Measurements from ENCODE around the gene KLHDC1.

Gene KLHDC1

GRCh38 chr14:49768301-49769121, 75.6 kb downstream of the KLHDC1 start:
- Histone ChIP-seq H2AFZ (ENCODE audit: low read length) (peak overlapping the region; percentile 97), H3K27me3 (ENCODE audit: insufficient read depth, low read length, poor library complexity, severe bottlenecking) (peaks cover 6% of the 10 kb centered on the region), H3K9me2 (replicated peaks; ENCODE audit: low read depth, low read length) (no peaks in the 10 kb centered on the region), H3K79me2 (ENCODE audit: insufficient read depth, low read length) (peaks cover 33% of the 10 kb centered on the region), H4K20me1 (ENCODE audit: insufficient read depth, low read length, poor library complexity, severe bottlenecking) (peaks cover 18% of the 10 kb centered on the region), H3K36me3 (ENCODE audit: insufficient read depth, low read length) (no peaks in the 10 kb centered on the region), H3F3A (ENCODE audit: low read depth) (peaks cover 6% of the 10 kb centered on the region; the same call in 1 of the 2 replicates), H3K4me3 (ENCODE audit: low read length, poor library complexity, severe bottlenecking) (peak overlapping the region; percentile 100), H3K4me2 (ENCODE audit: low read depth, low read length, poor library complexity, severe bottlenecking) (peak overlapping the region; percentile 78), H3K9ac (ENCODE audit: low read depth, low read length, poor library complexity, severe bottlenecking) (peak overlapping the region; percentile 100), H3K9me3 (ENCODE audit: insufficient read depth, low read depth, low read length) (no peaks in the 10 kb centered on the region), H3K4me1 (ENCODE audit: insufficient read depth, low read length, poor library complexity, severe bottlenecking) (peaks cover 16% of the 10 kb centered on the region)
- TF ChIP-seq CTCF (conservative IDR thresholded peaks at IDR 0.05; ENCODE audit: low read length) (no peak), EZH2phosphoT487 (IDR thresholded peaks at IDR 0.05; ENCODE audit: borderline replicate concordance) (no peak)

GRCh38 chr14:49769171-49769570, 76.3 kb downstream of the KLHDC1 start:
- peaks cover 3% of the 10 kb centered on the region; the same call in 1 of the 2 replicates for H3K36me3 ChIP-seq (ENCODE audit: insufficient read depth, low read length)
- H3K27me3 ChIP-seq (ENCODE audit: insufficient read depth, low read length, poor library complexity, severe bottlenecking) = peaks cover 6% of the 10 kb centered on the region
- H3F3A ChIP-seq (ENCODE audit: low read depth) = peaks cover 6% of the 10 kb centered on the region; the same call in 1 of the 2 replicates
- peaks cover 16% of the 10 kb centered on the region for H3K4me1 ChIP-seq (ENCODE audit: insufficient read depth, low read length, poor library complexity, severe bottlenecking)
- peaks cover 18% of the 10 kb centered on the region for H4K20me1 ChIP-seq (ENCODE audit: insufficient read depth, low read length, poor library complexity, severe bottlenecking)
- TF ChIP-seq CTCF (conservative IDR thresholded peaks at IDR 0.05; ENCODE audit: low read length) (no peak), EZH2phosphoT487 (IDR thresholded peaks at IDR 0.05; ENCODE audit: borderline replicate concordance) (no peak)
- H3K9ac ChIP-seq (ENCODE audit: low read depth, low read length, poor library complexity, severe bottlenecking) = peak overlapping the region; percentile 100
- H3K9me3 ChIP-seq (ENCODE audit: insufficient read depth, low read depth, low read length) = no peaks in the 10 kb centered on the region
- H3K4me3 ChIP-seq (ENCODE audit: low read length, poor library complexity, severe bottlenecking) = peak overlapping the region; percentile 100
- H3K79me2 ChIP-seq (ENCODE audit: insufficient read depth, low read length) = peaks cover 33% of the 10 kb centered on the region
- H2AFZ ChIP-seq (ENCODE audit: low read length) = no peak overlapping the region
- no peaks in the 10 kb centered on the region for H3K9me2 ChIP-seq (replicated peaks; ENCODE audit: low read depth, low read length)
- peak overlapping the region; percentile 78 for H3K4me2 ChIP-seq (ENCODE audit: low read depth, low read length, poor library complexity, severe bottlenecking)

GRCh38 chr14:49769581-49770211, 76.8 kb downstream of the KLHDC1 start:
- Histone ChIP-seq H3K9me2 (replicated peaks; ENCODE audit: low read depth, low read length) (no peaks in the 10 kb centered on the region), H3K36me3 (ENCODE audit: insufficient read depth, low read length) (peaks cover 3% of the 10 kb centered on the region; the same call in 1 of the 2 replicates), H3K9me3 (ENCODE audit: insufficient read depth, low read depth, low read length) (no peaks in the 10 kb centered on the region), H3K4me3 (ENCODE audit: low read length, poor library complexity, severe bottlenecking) (peak overlapping the region; percentile 100), H4K20me1 (ENCODE audit: insufficient read depth, low read length, poor library complexity, severe bottlenecking) (peaks cover 18% of the 10 kb centered on the region), H3K79me2 (ENCODE audit: insufficient read depth, low read length) (peaks cover 33% of the 10 kb centered on the region), H3K4me2 (ENCODE audit: low read depth, low read length, poor library complexity, severe bottlenecking) (peak overlapping the region; percentile 78), H3F3A (ENCODE audit: low read depth) (peaks cover 6% of the 10 kb centered on the region; the same call in 1 of the 2 replicates), H3K4me1 (ENCODE audit: insufficient read depth, low read length, poor library complexity, severe bottlenecking) (peaks cover 17% of the 10 kb centered on the region), H3K9ac (ENCODE audit: low read depth, low read length, poor library complexity, severe bottlenecking) (peak overlapping the region; percentile 100), H2AFZ (ENCODE audit: low read length) (no peak overlapping the region), H3K27me3 (ENCODE audit: insufficient read depth, low read length, poor library complexity, severe bottlenecking) (peaks cover 6% of the 10 kb centered on the region)
- no peak for TF ChIP-seq EZH2phosphoT487 (IDR thresholded peaks at IDR 0.05; ENCODE audit: borderline replicate concordance)
- no peak for TF ChIP-seq CTCF (conservative IDR thresholded peaks at IDR 0.05; ENCODE audit: low read length)
